Posterior cingulate gyrus (tissue), 11 donors: Measurements from ENCODE around the gene ATP8A1.
"Not testable (repeated sequence)": the region's sequence is repeated elsewhere in the genome, so short reads cannot be mapped to it uniquely, and the experiment has no call there.

ENCODE experiments used
- DNase-seq, 10 donors: peaks; one replicate each; pipeline versions ENCODE4 v3.0.0 to v3.0.0-alpha.2; 2020 to 2021; ENCODE audit warnings: mixed read lengths in 3 of 10
- intact Hi-C: fragments of 100-400 bp; cut with DNase I; formaldehyde crosslinking; loops from one replicate; pipeline ENCODE4 v1.15.1; 2023

ATP8A1 gene

GRCh38 chr4:42483426-42484379, 173.2 kb downstream of the ATP8A1 start:
- peak in 2 of 10 donors; percentile 10 to 19 for DNase-seq
- intact Hi-C loops = no loop called here

- DNase-seq = no peak
- intact Hi-C loops = no loop called here
These were observed 174.2 kb downstream of the ATP8A1 start for GRCh38 chr4:42482516-42483327.

GRCh38 chr4:42480717-42481116, 176.2 kb downstream of the ATP8A1 start:
- intact Hi-C loops = no loop called here
- no peak for DNase-seq

GRCh38 chr4:42480281-42480680, 176.6 kb downstream of the ATP8A1 start:
- intact Hi-C loops = no loop called here
- no peak for DNase-seq

- intact Hi-C loops = no loop called here
- no peak for DNase-seq
These were observed 178.0 kb downstream of the ATP8A1 start for GRCh38 chr4:42478946-42479345.

GRCh38 chr4:42478509-42478908, 178.4 kb downstream of the ATP8A1 start:
- intact Hi-C loops = no loop called here
- DNase-seq = no peak

- DNase-seq = no peak
- intact Hi-C loops = no loop called here
These were observed 182.5 kb downstream of the ATP8A1 start for GRCh38 chr4:42474406-42474805.

- no peak for DNase-seq
- intact Hi-C loops = no loop called here
These were observed 183.7 kb downstream of the ATP8A1 start for GRCh38 chr4:42473071-42473684.

GRCh38 chr4:42471896-42472295, 185.0 kb downstream of the ATP8A1 start:
- intact Hi-C loops = no loop called here
- DNase-seq = no peak

- DNase-seq = no peak
- intact Hi-C loops = no loop called here
These were observed 186.9 kb downstream of the ATP8A1 start for GRCh38 chr4:42470023-42470422.

GRCh38 chr4:42467777-42468176, 189.1 kb downstream of the ATP8A1 start:
- DNase-seq, intact Hi-C loops: not testable (repeated sequence)

GRCh38 chr4:42466273-42466844, 190.5 kb downstream of the ATP8A1 start:
- DNase-seq = no peak
- intact Hi-C loops = no loop called here

GRCh38 chr4:42464550-42465094, 192.3 kb downstream of the ATP8A1 start:
- intact Hi-C loops = no loop called here
- no peak for DNase-seq

- intact Hi-C loops, DNase-seq: not testable (repeated sequence)
These were observed 195.7 kb downstream of the ATP8A1 start for GRCh38 chr4:42461216-42461615.

- DNase-seq = no peak
- intact Hi-C loops = no loop called here
These were observed 196.9 kb downstream of the ATP8A1 start for GRCh38 chr4:42460043-42460442.

- intact Hi-C loops = no loop called here
- no peak for DNase-seq
These were observed 198.2 kb downstream of the ATP8A1 start for GRCh38 chr4:42458657-42459056.

GRCh38 chr4:42454755-42455420, 202.0 kb downstream of the ATP8A1 start:
- no peak for DNase-seq

GRCh38 chr4:42453612-42454011, 203.3 kb downstream of the ATP8A1 start:
- no peak for DNase-seq
- intact Hi-C loops = no loop called here

More at GRCh38 chr4:42454755-42455420, 202.0 kb downstream of the ATP8A1 start:
- intact Hi-C loops = no loop called here

- DNase-seq = no peak
- intact Hi-C loops = no loop called here
These were observed 204.1 kb downstream of the ATP8A1 start for GRCh38 chr4:42452823-42453222.

GRCh38 chr4:42446823-42447222, 210.1 kb downstream of the ATP8A1 start:
- DNase-seq = no peak
- intact Hi-C loops = no loop called here
